Breast epithelium (tissue), 3 donors: ENCODE results near the gene NOC3L.

Source experiments
- CTCF ChIP-seq, 3 donors: fragments of 450-650 bp; IDR thresholded peaks; one replicate each; pipeline ENCODE4 v1.5.1; 2016 to 2017; ENCODE audit warnings: antibody characterized with exemption in 3 of 3, mild to moderate bottlenecking in 3 of 3, moderate library complexity in 3 of 3
- POLR2A ChIP-seq: fragments of 450-650 bp; IDR thresholded peaks from one replicate; pipeline ENCODE4 v1.6.1; 2016; ENCODE audit warnings: antibody characterized with exemption, mild to moderate bottlenecking, moderate library complexity

GRCh38 chr10:94288361-94289101, 74.2 kb downstream of the NOC3L start:
- no peak for TF ChIP-seq POLR2A
- no peak for TF ChIP-seq CTCF (IDR thresholded peaks at IDR 0.05)
